Urinary bladder (tissue), 4 donors: ENCODE results near the gene U2AF2. TPM values are rescaled to one million over a fixed set of nuclear protein-coding genes. Genes with fewer than 3 reads are reported as not detected.
A peak's percentile ranks its signal among the peaks of the same experiment; 100 is the strongest.

Experiments used
- DNase-seq: peaks from one replicate; pipeline ENCODE4 v3.0.0-alpha.2; 2015; ENCODE audit errors: extremely low spot score
- H3K27ac ChIP-seq: one replicate; pipeline ENCODE4 v1.5.1; 2013; ENCODE audit warnings: low read depth, mild to moderate bottlenecking, moderate library complexity
- H3K36me3 ChIP-seq: one replicate; pipeline ENCODE4 v1.6.1; 2013; ENCODE audit warnings: mild to moderate bottlenecking, moderate library complexity; ENCODE audit not compliant: insufficient read depth
- H3K4me1 ChIP-seq: one replicate; pipeline ENCODE4 v1.6.1; 2013; ENCODE audit warnings: mild to moderate bottlenecking, moderate library complexity; ENCODE audit not compliant: insufficient read depth
- H3K4me3 ChIP-seq: one replicate; pipeline ENCODE4 v1.5.1; 2013; ENCODE audit warnings: low read depth, low read length
- WGBS: extraction: QIAGEN DNeasy Blood & Tissue Kit; methylation state at CpG from one replicate; pipeline ENCODE4 v1.1.7; 2013; 5-methylcytosine and 5-hydroxymethylcytosine counted together
- polyA plus RNA-seq: library from polyadenylated mRNA; stranded (reverse); fragments of 200-250 nt; gene quantifications from one replicate; pipeline ENCODE4 v1.2.3, GENCODE V29; 2013
- total RNA-seq: library from RNA; depleted of rRNA; stranded (reverse); fragments of >200 nt; gene quantifications from one replicate; pipeline ENCODE4 v1.2.3, GENCODE V29; 2014
- donor health status: healthy with polysubstance abuse.
- donor health status: healthy.

Gene U2AF2
- total and polyA plus RNA-seq, 2 donors = 44.6 to 129 TPM

DNA sequence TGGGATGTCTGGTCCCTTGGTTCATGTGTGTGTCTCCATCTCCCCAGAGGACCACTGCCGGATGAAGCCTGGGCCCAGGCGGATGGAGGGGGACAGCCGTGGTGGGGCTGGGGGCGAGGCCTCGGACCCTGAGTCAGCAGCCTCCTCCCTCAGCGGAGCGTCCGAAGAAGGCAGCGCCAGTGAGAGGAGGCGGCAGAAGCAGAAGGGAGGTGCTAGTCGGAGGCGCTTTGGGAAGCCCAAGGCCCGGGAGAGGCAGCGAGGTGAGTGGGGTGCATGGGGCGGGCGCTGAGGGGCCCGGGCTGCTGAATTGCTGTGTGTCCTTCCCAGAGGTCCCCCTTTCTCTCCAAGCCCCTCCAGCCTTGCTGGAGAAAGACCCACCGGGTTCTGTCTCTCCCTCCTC lies 3.6 kb upstream of the U2AF2 start:
- 90% methylated on average over 18 of the region's 18 CpGs for WGBS
- Histone ChIP-seq H3K36me3 (no peaks in the 10 kb centered on the region), H3K4me3 (no peak overlapping the region), H3K27ac (no peak overlapping the region), H3K4me1 (no peaks in the 10 kb centered on the region)
- no peak for DNase-seq

DNA sequence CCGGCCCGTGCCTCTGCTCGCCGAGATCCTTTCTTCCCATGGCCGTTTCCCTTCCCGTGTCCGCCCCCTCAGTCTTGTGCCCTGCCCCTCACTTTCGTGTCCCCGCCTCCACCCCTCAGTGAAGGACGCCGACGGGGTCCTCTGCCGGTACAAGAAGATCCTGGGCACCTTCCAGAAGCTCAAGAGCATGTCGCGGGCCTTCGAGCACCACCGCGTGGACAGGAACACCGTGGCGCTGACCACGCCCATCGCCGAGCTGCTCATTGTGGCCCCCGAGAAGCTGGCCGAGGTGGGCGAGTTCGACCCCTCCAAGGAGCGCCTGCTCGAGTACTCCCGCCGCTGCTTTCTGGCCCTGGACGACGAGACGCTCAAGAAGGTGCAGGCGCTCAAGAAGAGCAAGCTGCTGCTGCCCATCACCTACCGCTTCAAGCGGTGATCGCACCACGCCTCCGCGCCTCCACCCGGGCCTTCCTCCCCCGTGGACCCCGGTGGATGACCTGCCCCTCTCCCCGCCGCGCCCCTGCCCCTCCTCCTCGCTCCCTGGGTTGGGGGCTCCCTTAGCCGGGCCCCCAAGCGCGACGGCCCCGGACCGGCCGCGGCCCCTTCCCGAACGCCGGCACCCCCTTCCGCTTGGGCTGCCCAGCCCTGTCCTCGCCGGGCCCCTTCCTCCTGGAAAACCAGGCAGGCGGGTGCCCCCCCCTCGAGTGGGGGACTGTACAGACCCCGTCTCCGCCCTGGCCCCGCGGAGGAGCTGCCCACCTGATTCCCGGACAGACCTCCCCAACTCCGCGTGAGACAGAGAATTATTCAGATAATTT lies 2.3 kb upstream of the U2AF2 start:
- Histone ChIP-seq H3K27ac (no peak overlapping the region), H3K4me3 (no peak overlapping the region), H3K4me1 (no peaks in the 10 kb centered on the region), H3K36me3 (no peaks in the 10 kb centered on the region)
- no peak for DNase-seq
- 69% methylated on average over 71 of the region's 71 CpGs for whole genome bisulfite sequencing

GRCh38 chr19:55653651-55654322 lies 1.0 kb upstream of the U2AF2 start:
- Histone ChIP-seq H3K4me1 (no peaks in the 10 kb centered on the region), H3K27ac (peak overlapping the region; percentile 96), H3K4me3 (peak overlapping the region; percentile 85), H3K36me3 (no peaks in the 10 kb centered on the region)
- DNase-seq = peak; percentile 99
- under 1% methylated on average over 57 of the region's 57 CpGs for WGBS

- Histone ChIP-seq H3K27ac (peak overlapping the region; percentile 96), H3K36me3 (peaks cover 2% of the 10 kb centered on the region), H3K4me3 (peak overlapping the region; percentile 85), H3K4me1 (no peaks in the 10 kb centered on the region)
- peak; percentile 100 for DNase-seq
- WGBS = under 1% methylated on average over 52 of the region's 52 CpGs
Measured at GRCh38 chr19:55654323-55654867, 440 bp upstream of the U2AF2 start.

DNA sequence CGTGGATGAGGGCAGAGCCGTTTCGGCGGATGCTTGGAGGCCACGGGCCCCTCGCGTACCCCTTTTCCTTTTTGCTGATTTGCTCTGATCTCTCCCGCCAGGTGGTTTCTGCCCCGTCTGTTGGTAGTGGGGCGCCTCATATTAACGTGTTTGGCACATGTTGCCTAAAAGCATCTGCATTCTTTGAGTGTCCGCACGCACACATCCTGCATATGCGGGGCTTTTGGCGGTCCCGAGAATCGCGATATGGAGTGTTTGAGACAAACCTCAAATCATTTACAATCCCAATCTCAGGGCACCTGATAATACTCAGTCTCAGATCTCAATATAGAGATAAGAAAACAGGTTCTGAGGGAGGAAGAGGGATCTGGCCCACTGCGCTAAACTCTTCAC lies 809 bp downstream of the U2AF2 start:
- H3K36me3 ChIP-seq = peaks cover 4% of the 10 kb centered on the region
- no peaks in the 10 kb centered on the region for H3K4me1 ChIP-seq
- under 1% methylated on average over 19 of the region's 19 CpGs for WGBS
- no peak overlapping the region for H3K27ac ChIP-seq
- no peak for DNase-seq
- peak overlapping the region; percentile 85 for H3K4me3 ChIP-seq

DNA sequence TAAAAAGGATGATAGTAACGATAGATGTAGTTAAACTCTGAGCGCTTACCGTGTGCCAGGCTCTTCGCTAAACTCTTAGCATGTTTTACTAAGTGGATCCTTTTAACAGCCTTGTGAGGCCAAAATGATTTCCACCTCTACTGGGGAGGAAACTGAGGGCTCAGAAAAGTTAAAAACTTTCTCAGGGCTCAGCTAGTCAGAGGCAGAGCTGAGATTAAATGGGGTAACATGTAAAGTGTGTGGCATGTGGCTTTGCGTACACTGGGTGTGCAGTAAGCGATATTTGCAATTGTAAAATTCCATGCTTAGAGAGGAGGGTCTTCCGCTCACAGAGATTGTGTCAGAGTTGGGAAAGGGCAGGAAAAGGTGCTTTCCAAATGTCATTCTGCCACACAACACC lies 1.7 kb downstream of the U2AF2 start:
- Histone ChIP-seq H3K36me3 (peaks cover 7% of the 10 kb centered on the region), H3K27ac (no peak overlapping the region), H3K4me1 (no peaks in the 10 kb centered on the region), H3K4me3 (peak overlapping the region; percentile 85)
- DNase-seq = no peak
- WGBS = 55% methylated on average over 7 of the region's 7 CpGs

DNA sequence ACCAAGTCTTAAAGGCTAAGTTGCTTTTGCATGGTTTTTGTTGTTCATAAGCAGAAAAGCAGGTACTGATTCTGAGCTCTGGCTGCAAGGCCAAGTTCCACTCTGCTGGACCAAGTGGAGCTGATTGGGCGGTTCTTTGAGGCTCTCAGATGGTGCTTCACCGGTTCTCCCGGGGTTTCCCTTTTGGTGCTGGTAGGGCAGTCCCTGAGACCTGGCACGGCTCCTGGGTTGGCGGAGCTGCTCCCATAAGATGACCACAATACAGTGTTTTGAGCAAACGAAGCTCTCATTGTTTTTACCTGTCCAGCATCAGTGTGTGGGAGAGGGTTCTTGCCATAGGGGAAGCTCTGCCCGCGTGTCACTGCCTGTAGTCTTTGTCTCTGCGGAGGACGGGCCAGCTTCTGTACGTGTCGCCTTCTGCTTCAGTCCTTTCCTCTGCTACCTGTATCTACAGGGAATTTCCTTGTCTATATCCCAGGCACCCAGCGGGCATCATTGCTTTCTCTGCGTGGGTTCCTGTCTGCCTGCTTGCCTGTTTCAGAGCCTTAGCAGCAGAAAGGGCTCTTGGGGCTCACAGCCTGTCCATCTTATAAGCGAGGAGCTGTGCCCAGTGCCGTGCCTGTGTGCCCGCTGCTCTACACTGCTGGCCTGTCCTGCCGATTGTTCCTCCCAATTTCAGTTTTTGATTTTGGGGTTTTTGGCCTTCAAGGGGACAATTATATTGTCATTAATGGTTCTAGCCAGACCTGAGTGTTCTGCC lies 2.3 kb downstream of the U2AF2 start:
- 53% methylated on average over 18 of the region's 18 CpGs for WGBS
- Histone ChIP-seq H3K4me3 (no peak overlapping the region), H3K27ac (no peak overlapping the region), H3K36me3 (peaks cover 10% of the 10 kb centered on the region), H3K4me1 (no peaks in the 10 kb centered on the region)
- no peak for DNase-seq

- H3K4me1 ChIP-seq = no peaks in the 10 kb centered on the region
- WGBS = 91% methylated on average over 37 of the region's 37 CpGs
- H3K36me3 ChIP-seq = peaks cover 18% of the 10 kb centered on the region
- DNase-seq = no peak
- no peak overlapping the region for H3K4me3 ChIP-seq
- no peak overlapping the region for H3K27ac ChIP-seq
Measured at GRCh38 chr19:55658846-55659459, 4.1 kb downstream of the U2AF2 start.

DNA sequence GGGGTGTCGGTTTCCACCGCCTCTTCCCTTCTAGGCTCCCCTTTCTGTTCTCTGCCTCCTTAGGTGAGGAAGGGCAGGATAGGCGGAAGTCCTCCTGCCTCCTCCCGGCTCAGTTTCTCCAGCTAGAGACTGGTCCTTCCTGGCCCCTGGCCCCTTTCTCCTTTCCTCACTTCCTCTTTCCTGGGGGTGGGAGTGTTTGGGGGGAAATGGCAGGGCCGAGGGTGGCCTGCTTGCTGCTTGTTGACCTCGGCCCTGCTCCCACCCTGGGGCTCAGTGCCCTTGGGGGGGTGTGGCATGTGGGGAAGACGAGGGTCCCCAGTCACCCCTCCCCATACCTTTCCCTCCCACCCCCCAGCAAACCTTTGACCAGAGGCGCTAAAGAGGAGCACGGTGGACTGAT lies 5.0 kb downstream of the U2AF2 start:
- H3K4me3 ChIP-seq = no peak overlapping the region
- no peak for DNase-seq
- no peak overlapping the region for H3K27ac ChIP-seq
- WGBS = 71% methylated on average over 9 of the region's 9 CpGs
- peaks cover 18% of the 10 kb centered on the region for H3K36me3 ChIP-seq
- no peaks in the 10 kb centered on the region for H3K4me1 ChIP-seq

DNA sequence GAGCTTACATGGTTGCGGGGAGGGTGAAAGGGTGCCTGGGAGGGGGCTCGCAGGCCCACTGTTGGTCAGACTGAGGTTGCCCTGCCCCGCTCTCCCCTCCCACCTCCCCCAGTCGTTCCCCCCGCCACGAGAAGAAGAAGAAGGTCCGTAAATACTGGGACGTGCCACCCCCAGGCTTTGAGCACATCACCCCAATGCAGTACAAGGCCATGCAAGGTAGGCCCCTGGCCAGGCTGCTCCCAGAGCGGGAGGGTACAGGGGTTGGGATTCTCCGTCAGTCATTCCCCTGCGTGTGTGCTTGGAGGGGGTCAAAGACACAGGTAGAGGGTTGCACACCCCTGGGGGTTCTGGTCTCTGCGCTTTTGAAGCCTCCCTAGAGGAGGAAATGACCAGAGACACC lies 5.6 kb downstream of the U2AF2 start:
- 85% methylated on average over 12 of the region's 12 CpGs for WGBS
- Histone ChIP-seq H3K4me3 (no peak overlapping the region), H3K27ac (no peak overlapping the region), H3K36me3 (peaks cover 18% of the 10 kb centered on the region), H3K4me1 (no peaks in the 10 kb centered on the region)
- DNase-seq = no peak

DNA sequence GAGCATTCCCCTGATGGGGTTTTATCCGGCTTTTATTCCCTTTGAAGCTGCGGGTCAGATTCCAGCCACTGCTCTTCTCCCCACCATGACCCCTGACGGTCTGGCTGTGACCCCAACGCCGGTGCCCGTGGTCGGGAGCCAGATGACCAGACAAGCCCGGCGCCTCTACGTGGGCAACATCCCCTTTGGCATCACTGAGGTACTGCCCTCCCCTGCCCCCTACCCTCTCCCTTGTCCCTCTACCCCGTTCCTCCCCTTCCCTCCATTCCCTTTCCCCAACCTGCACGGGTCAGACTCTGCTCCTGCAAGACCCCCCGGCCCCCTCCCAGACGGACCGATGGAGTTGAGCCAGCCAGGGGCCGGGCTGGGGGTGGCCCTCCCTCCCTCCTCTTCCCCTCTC lies 6.2 kb downstream of the U2AF2 start:
- Histone ChIP-seq H3K4me3 (no peak overlapping the region), H3K4me1 (no peaks in the 10 kb centered on the region), H3K27ac (no peak overlapping the region), H3K36me3 (peaks cover 18% of the 10 kb centered on the region)
- 72% methylated on average over 16 of the region's 16 CpGs for WGBS
- no peak for DNase-seq

GRCh38 chr19:55661826-55662225 lies 7.0 kb downstream of the U2AF2 start:
- DNase-seq = no peak
- WGBS = 64% methylated on average over 7 of the region's 7 CpGs
- Histone ChIP-seq H3K4me3 (no peak overlapping the region), H3K4me1 (no peaks in the 10 kb centered on the region), H3K27ac (no peak overlapping the region), H3K36me3 (peaks cover 23% of the 10 kb centered on the region)

DNA sequence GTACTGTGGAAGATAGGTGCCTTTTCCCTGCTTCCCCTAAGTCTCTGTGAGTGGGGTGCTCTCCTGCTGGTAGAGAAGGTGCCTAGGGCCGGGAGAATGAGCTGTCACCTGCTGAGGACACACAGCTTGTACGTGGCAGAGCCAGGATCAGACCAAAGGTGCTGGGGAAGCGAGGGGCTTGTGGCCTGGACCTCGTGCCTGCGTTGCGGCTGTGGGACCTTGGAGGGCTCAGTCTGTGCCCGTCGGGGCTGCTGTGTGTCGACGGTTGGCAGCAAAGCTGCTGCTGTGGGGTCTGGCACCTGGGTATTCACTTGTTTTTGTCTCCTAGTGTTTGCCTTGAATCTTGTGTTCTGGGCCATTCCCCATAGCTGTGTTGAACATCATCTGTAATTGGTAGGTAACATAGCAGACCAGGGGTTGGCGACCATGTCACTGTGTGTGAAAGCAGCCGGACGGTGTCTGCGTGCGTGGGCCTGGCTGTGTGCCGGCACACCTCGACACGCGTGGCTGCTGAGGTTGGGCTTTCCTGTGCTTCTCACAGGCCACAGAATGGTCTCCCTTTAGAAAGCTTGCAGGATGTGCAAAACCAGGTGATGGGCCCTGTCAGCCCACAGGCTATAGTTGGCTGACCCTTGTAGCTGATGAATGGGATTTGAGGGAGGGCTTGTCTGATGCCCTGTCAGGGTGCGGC lies 9.2 kb downstream of the U2AF2 start:
- WGBS = 88% methylated on average over 20 of the region's 20 CpGs
- no peak for DNase-seq
- peaks cover 25% of the 10 kb centered on the region for H3K36me3 ChIP-seq
- no peak overlapping the region for H3K27ac ChIP-seq
- H3K4me3 ChIP-seq = no peak overlapping the region
- H3K4me1 ChIP-seq = no peaks in the 10 kb centered on the region
